ENCODE data around the gene SCMH1. TPM values are rescaled to one million over a fixed set of nuclear protein-coding genes. Genes with fewer than 3 reads are reported as not detected.

SCMH1 gene
- total RNA-seq, 1 donor from 2014 or later = 18.4 TPM

- TF ChIP-seq CTCF (IDR thresholded peaks at IDR 0.05; ENCODE audit: insufficient read depth, low read depth, low read length) (no peak), EZH2 (IDR thresholded peaks at IDR 0.05; ENCODE audit: insufficient read depth, low read length) (no peak)
- Mint-ChIP-seq H3K27ac (ENCODE audit: unreplicated experiment) (no peak overlapping the region), H3K4me3 (ENCODE audit: unreplicated experiment) (no peak overlapping the region), H3K27me3 (ENCODE audit: low read depth, unreplicated experiment) (no peaks in the 10 kb centered on the region), H3K9me3 (ENCODE audit: unreplicated experiment) (no peaks in the 10 kb centered on the region), H3K4me1 (ENCODE audit: low read depth, unreplicated experiment) (peaks cover 20% of the 10 kb centered on the region), H3K36me3 (ENCODE audit: low read depth, unreplicated experiment) (no peaks in the 10 kb centered on the region)
- H3K9me3 ChIP-seq (ENCODE audit: insufficient read depth, low read depth, low read length) = no peaks in the 10 kb centered on the region
- H3K4me3 ChIP-seq (ENCODE audit: insufficient read depth, low read depth, low read length) = no peak overlapping the region
- DNase-seq (ENCODE audit: low read depth) (peak; percentile 69), FAIRE-seq (no peak)
- H3K27ac ChIP-seq (ENCODE audit: low read depth, low read length) = no peak overlapping the region
- peak overlapping the region; percentile 42 for H3K4me2 ChIP-seq (ENCODE audit: low read length)
- peaks cover 41% of the 10 kb centered on the region for H4K20me1 ChIP-seq (ENCODE audit: insufficient read depth, low read length)
- H3K36me3 ChIP-seq (ENCODE audit: insufficient read depth, low read length) = no peaks in the 10 kb centered on the region
- H2AFZ ChIP-seq (ENCODE audit: low read depth, low read length) = no peak overlapping the region
- peaks cover 12% of the 10 kb centered on the region for H3K4me1 ChIP-seq (ENCODE audit: insufficient read depth, low read length)
- H3K9ac ChIP-seq (ENCODE audit: low read length) = no peak overlapping the region
- H3K79me2 ChIP-seq (ENCODE audit: insufficient read depth, low read length) = peaks cover 44% of the 10 kb centered on the region
- no peaks in the 10 kb centered on the region for H3K27me3 ChIP-seq (ENCODE audit: insufficient read depth, low read length)
Measured at GRCh38 chr1:41238311-41238988, 3.7 kb downstream of the SCMH1 start.

- no peaks in the 10 kb centered on the region for H3K27me3 ChIP-seq (ENCODE audit: insufficient read depth, low read length)
- no peak for TF ChIP-seq CTCF (IDR thresholded peaks at IDR 0.05; ENCODE audit: insufficient read depth, low read depth, low read length)
- no peak for TF ChIP-seq EZH2 (IDR thresholded peaks at IDR 0.05; ENCODE audit: insufficient read depth, low read length)
- peak overlapping the region; percentile 53 for H3K27ac Mint-ChIP-seq (ENCODE audit: unreplicated experiment)
- H3K9me3 Mint-ChIP-seq (ENCODE audit: unreplicated experiment) = no peaks in the 10 kb centered on the region
- H3K4me3 Mint-ChIP-seq (ENCODE audit: unreplicated experiment) = peak overlapping the region; percentile 2
- H3K36me3 ChIP-seq (ENCODE audit: insufficient read depth, low read length) = no peaks in the 10 kb centered on the region
- no peak overlapping the region for H3K4me3 ChIP-seq (ENCODE audit: insufficient read depth, low read depth, low read length)
- no peaks in the 10 kb centered on the region for H3K27me3 Mint-ChIP-seq (ENCODE audit: low read depth, unreplicated experiment)
- H4K20me1 ChIP-seq (ENCODE audit: insufficient read depth, low read length) = peaks cover 45% of the 10 kb centered on the region
- no peak overlapping the region for H3K4me2 ChIP-seq (ENCODE audit: low read length)
- FAIRE-seq (peak; percentile 32), DNase-seq (ENCODE audit: low read depth) (peak; percentile 68)
- no peak overlapping the region for H3K27ac ChIP-seq (ENCODE audit: low read depth, low read length)
- H3K4me1 Mint-ChIP-seq (ENCODE audit: low read depth, unreplicated experiment) = peaks cover 18% of the 10 kb centered on the region
- H3K9me3 ChIP-seq (ENCODE audit: insufficient read depth, low read depth, low read length) = no peaks in the 10 kb centered on the region
- H3K36me3 Mint-ChIP-seq (ENCODE audit: low read depth, unreplicated experiment) = no peaks in the 10 kb centered on the region
- no peak overlapping the region for H2AFZ ChIP-seq (ENCODE audit: low read depth, low read length)
- peaks cover 6% of the 10 kb centered on the region for H3K4me1 ChIP-seq (ENCODE audit: insufficient read depth, low read length)
- H3K79me2 ChIP-seq (ENCODE audit: insufficient read depth, low read length) = peaks cover 49% of the 10 kb centered on the region
- H3K9ac ChIP-seq (ENCODE audit: low read length) = no peak overlapping the region
Measured at GRCh38 chr1:41236781-41237180, 5.3 kb downstream of the SCMH1 start.

GRCh38 chr1:41235893-41236292 lies 6.2 kb downstream of the SCMH1 start:
- TF ChIP-seq CTCF (IDR thresholded peaks at IDR 0.05; ENCODE audit: insufficient read depth, low read depth, low read length) (no peak), EZH2 (IDR thresholded peaks at IDR 0.05; ENCODE audit: insufficient read depth, low read length) (no peak)
- no peak overlapping the region for H3K27ac Mint-ChIP-seq (ENCODE audit: unreplicated experiment)
- Histone ChIP-seq H3K9ac (ENCODE audit: low read length) (no peak overlapping the region), H3K4me1 (ENCODE audit: insufficient read depth, low read length) (peaks cover 6% of the 10 kb centered on the region), H3K4me3 (ENCODE audit: insufficient read depth, low read depth, low read length) (no peak overlapping the region), H3K36me3 (ENCODE audit: insufficient read depth, low read length) (no peaks in the 10 kb centered on the region), H3K79me2 (ENCODE audit: insufficient read depth, low read length) (peaks cover 51% of the 10 kb centered on the region), H3K9me3 (ENCODE audit: insufficient read depth, low read depth, low read length) (no peaks in the 10 kb centered on the region), H3K27ac (ENCODE audit: low read depth, low read length) (no peak overlapping the region), H3K27me3 (ENCODE audit: insufficient read depth, low read length) (no peaks in the 10 kb centered on the region), H2AFZ (ENCODE audit: low read depth, low read length) (no peak overlapping the region), H4K20me1 (ENCODE audit: insufficient read depth, low read length) (peaks cover 48% of the 10 kb centered on the region), H3K4me2 (ENCODE audit: low read length) (no peak overlapping the region)
- no peak for DNase-seq (ENCODE audit: low read depth)
- no peak for FAIRE-seq
- H3K36me3 Mint-ChIP-seq (ENCODE audit: low read depth, unreplicated experiment) = no peaks in the 10 kb centered on the region
- H3K27me3 Mint-ChIP-seq (ENCODE audit: low read depth, unreplicated experiment) = no peaks in the 10 kb centered on the region
- no peaks in the 10 kb centered on the region for H3K9me3 Mint-ChIP-seq (ENCODE audit: unreplicated experiment)
- H3K4me1 Mint-ChIP-seq (ENCODE audit: low read depth, unreplicated experiment) = peaks cover 17% of the 10 kb centered on the region
- H3K4me3 Mint-ChIP-seq (ENCODE audit: unreplicated experiment) = no peak overlapping the region
